DMS153 treated with DMSO at 0.1 percent for 48 hours (cell line): ENCODE data around the gene PINK1.

Experiments used
- DNase-seq: peaks from one replicate; lab custom pipeline; 2025; ENCODE audit not compliant: unreplicated experiment; lab: John Stamatoyannopoulos, UW

The PINK1 gene

GRCh38 chr1:20678599-20678998 is 45.3 kb downstream of the PINK1 start:
- no peak for DNase-seq

- DNase-seq: no peak
Observed at GRCh38 chr1:20680269-20680668, 47.0 kb downstream of the PINK1 start.

- DNase-seq: no peak
Observed at GRCh38 chr1:20681999-20682398, 48.7 kb downstream of the PINK1 start.

GRCh38 chr1:20682571-20683236 is 49.4 kb downstream of the PINK1 start:
- peak; percentile 31 for DNase-seq

GRCh38 chr1:20683614-20684013 is 50.4 kb downstream of the PINK1 start:
- DNase-seq: no peak

- DNase-seq: no peak
Observed at GRCh38 chr1:20684050-20684620, 50.9 kb downstream of the PINK1 start.

- DNase-seq: no peak
Observed at GRCh38 chr1:20684651-20685050, 51.4 kb downstream of the PINK1 start.

- DNase-seq: no peak
Observed at GRCh38 chr1:20685099-20685662, 51.9 kb downstream of the PINK1 start.

GRCh38 chr1:20685741-20686140 is 52.5 kb downstream of the PINK1 start:
- DNase-seq: no peak

- DNase-seq: no peak
Observed at GRCh38 chr1:20686883-20687725, 53.8 kb downstream of the PINK1 start.

GRCh38 chr1:20689645-20690056 is 56.4 kb downstream of the PINK1 start:
- no peak for DNase-seq

- no peak for DNase-seq
Observed at GRCh38 chr1:20691872-20692271, 58.6 kb downstream of the PINK1 start.

GRCh38 chr1:20693623-20694022 is 60.4 kb downstream of the PINK1 start:
- no peak for DNase-seq

- DNase-seq: no peak
Observed at GRCh38 chr1:20695515-20695914, 62.3 kb downstream of the PINK1 start.

- peak; percentile 98 for DNase-seq
Observed at GRCh38 chr1:20696397-20697333, 63.4 kb downstream of the PINK1 start.

- no peak for DNase-seq
Observed at GRCh38 chr1:20697563-20697962, 64.3 kb downstream of the PINK1 start.

- DNase-seq: no peak
Observed at GRCh38 chr1:20698195-20698910, 65.1 kb downstream of the PINK1 start.

- no peak for DNase-seq
Observed at GRCh38 chr1:20699558-20699957, 66.3 kb downstream of the PINK1 start.

GRCh38 chr1:20700636-20701215 is 67.5 kb downstream of the PINK1 start:
- DNase-seq: no peak
